Measurements from ENCODE around the gene KLK5.

Gene KLK5

GRCh38 chr19:50983625-50984292 lies 30.9 kb upstream of the KLK5 start, which contains the start of gene KLK7:
KLK7 (minus strand) TSS chr19:50983917; CDS start chr19:50982399, 1,518 bp downstream.
- no peak within 1 kb of the TSS for H3K9ac ChIP-seq (ENCODE audit: low read length)

GRCh38 chr19:50982186-50982585 lies 29.3 kb upstream of the KLK5 start:
- DNase-seq: no peak
- no peaks in the 10 kb centered on the region for H3K9me2 ChIP-seq (replicated peaks; ENCODE audit: insufficient read depth, low read length)
- H3K27me3 ChIP-seq (replicated peaks; ENCODE audit: insufficient read depth, low read length): peaks cover 8% of the 10 kb centered on the region; the same call in 1 of the 2 replicates
- no peaks in the 10 kb centered on the region for H3K36me3 ChIP-seq (replicated peaks; ENCODE audit: insufficient read depth, low read length)
- no peak overlapping the region for H2AFZ ChIP-seq (ENCODE audit: low read length)
- H3K9ac ChIP-seq (ENCODE audit: low read length): no peak overlapping the region
- no peak overlapping the region for H3K4me2 ChIP-seq (ENCODE audit: low read depth, low read length)
- no peaks in the 10 kb centered on the region for H4K20me1 ChIP-seq (ENCODE audit: insufficient read depth, low read length)
- TF ChIP-seq EZH2 (optimal IDR thresholded peaks at IDR 0.05; ENCODE audit: low read depth, low read length) (no peak), EZH2phosphoT487 (IDR thresholded peaks at IDR 0.05; ENCODE audit: low read length) (no peak), CTCF (IDR thresholded peaks at IDR 0.05; ENCODE audit: low read length) (no peak)
- H3K4me3 ChIP-seq (ENCODE audit: low read length): no peak overlapping the region
- no peaks in the 10 kb centered on the region for H3K9me3 ChIP-seq (replicated peaks; ENCODE audit: insufficient read depth, low read length)
- H3K27ac ChIP-seq (ENCODE audit: low read length): no peak overlapping the region
- H3F3A ChIP-seq (ENCODE audit: insufficient read depth, low read length): no peaks in the 10 kb centered on the region
- no peaks in the 10 kb centered on the region for H3K4me1 ChIP-seq (ENCODE audit: low read length)
- H3K79me2 ChIP-seq (ENCODE audit: low read length): no peaks in the 10 kb centered on the region

More at GRCh38 chr19:50983625-50984292, 30.9 kb upstream of the KLK5 start, which contains the start of gene KLK7:
- Histone ChIP-seq H3K27me3 (replicated peaks; ENCODE audit: insufficient read depth, low read length) (peaks cover 8% of the 10 kb centered on the region; the same call in 1 of the 2 replicates), H3K4me1 (ENCODE audit: low read length) (no peaks in the 10 kb centered on the region), H3K36me3 (replicated peaks; ENCODE audit: insufficient read depth, low read length) (no peaks in the 10 kb centered on the region), H3K79me2 (ENCODE audit: low read length) (no peaks in the 10 kb centered on the region), H3K4me3 (ENCODE audit: low read length) (no peak within 1 kb of the TSS), H3K9me2 (replicated peaks; ENCODE audit: insufficient read depth, low read length) (no peaks in the 10 kb centered on the region), H2AFZ (ENCODE audit: low read length) (no peak within 1 kb of the TSS), H3F3A (ENCODE audit: insufficient read depth, low read length) (no peaks in the 10 kb centered on the region), H3K4me2 (ENCODE audit: low read depth, low read length) (no peak within 1 kb of the TSS), H3K27ac (ENCODE audit: low read length) (no peak within 1 kb of the TSS), H4K20me1 (ENCODE audit: insufficient read depth, low read length) (no peaks in the 10 kb centered on the region), H3K9me3 (replicated peaks; ENCODE audit: insufficient read depth, low read length) (no peaks in the 10 kb centered on the region)
- no peak for DNase-seq
- TF ChIP-seq EZH2phosphoT487 (IDR thresholded peaks at IDR 0.05; ENCODE audit: low read length): no peak
- TF ChIP-seq EZH2 (optimal IDR thresholded peaks at IDR 0.05; ENCODE audit: low read depth, low read length): no peak
- no peak for TF ChIP-seq CTCF (IDR thresholded peaks at IDR 0.05; ENCODE audit: low read length)

GRCh38 chr19:50981587-50982146 lies 28.8 kb upstream of the KLK5 start:
- no peak for TF ChIP-seq EZH2 (optimal IDR thresholded peaks at IDR 0.05; ENCODE audit: low read depth, low read length)
- no peak for TF ChIP-seq EZH2phosphoT487 (IDR thresholded peaks at IDR 0.05; ENCODE audit: low read length)
- no peak for TF ChIP-seq CTCF (IDR thresholded peaks at IDR 0.05; ENCODE audit: low read length)
- no peaks in the 10 kb centered on the region for H3K36me3 ChIP-seq (replicated peaks; ENCODE audit: insufficient read depth, low read length)
- no peaks in the 10 kb centered on the region for H4K20me1 ChIP-seq (ENCODE audit: insufficient read depth, low read length)
- no peak overlapping the region for H3K4me3 ChIP-seq (ENCODE audit: low read length)
- no peaks in the 10 kb centered on the region for H3K79me2 ChIP-seq (ENCODE audit: low read length)
- DNase-seq: no peak
- no peak overlapping the region for H3K27ac ChIP-seq (ENCODE audit: low read length)
- H3K4me1 ChIP-seq (ENCODE audit: low read length): no peaks in the 10 kb centered on the region
- no peaks in the 10 kb centered on the region for H3K9me3 ChIP-seq (replicated peaks; ENCODE audit: insufficient read depth, low read length)
- no peak overlapping the region for H2AFZ ChIP-seq (ENCODE audit: low read length)
- peaks cover 8% of the 10 kb centered on the region; the same call in 1 of the 2 replicates for H3K27me3 ChIP-seq (replicated peaks; ENCODE audit: insufficient read depth, low read length)
- no peaks in the 10 kb centered on the region for H3F3A ChIP-seq (ENCODE audit: insufficient read depth, low read length)
- no peaks in the 10 kb centered on the region for H3K9me2 ChIP-seq (replicated peaks; ENCODE audit: insufficient read depth, low read length)
- H3K9ac ChIP-seq (ENCODE audit: low read length): no peak overlapping the region
- no peak overlapping the region for H3K4me2 ChIP-seq (ENCODE audit: low read depth, low read length)

Measured in MM.1S (cell line).